ENCODE measurements around the gene GRID1.

- TF ChIP-seq CTCF (IDR thresholded peaks at IDR 0.05), result no peak
- TF ChIP-seq POLR2A (IDR thresholded peaks at IDR 0.05), result no peak
Measured at GRCh38 chr10:86023336-86023735, 343.3 kb downstream of the GRID1 start.

All from esophagus squamous epithelium (tissue), 4 donors.